Dermis blood vessel endothelial cell (primary cell): ENCODE data around the gene CPSF2. TPM values are rescaled to one million over a fixed set of nuclear protein-coding genes. Genes with fewer than 3 reads are reported as not detected.

ENCODE experiments used
- total RNA-seq: library from RNA; depleted of rRNA; stranded (reverse); fragments of >200 nt; gene quantifications from 2 replicates; pipeline ENCODE4 v1.2.3, GENCODE V29; 2014

CPSF2 gene
- total RNA-seq, 1 donor from 2014 or later = 47.8 TPM

Other genes starting within 250 kb of the CPSF2 start
- 0.51 and 0.98 TPM in 2 replicates for gene FBLN5, start 174.3 kb upstream of the CPSF2 start, total RNA-seq
- gene TRIP11, start 81.9 kb upstream of the CPSF2 start, total RNA-seq = 43.2 and 73.1 TPM in 2 replicates
- 83.6 and 104 TPM in 2 replicates for gene ATXN3, start 15.4 kb upstream of the CPSF2 start, total RNA-seq
- gene NDUFB1, start 263 bp upstream of the CPSF2 start, total RNA-seq = 102 and 208 TPM in 2 replicates
- gene SLC24A4, start 201.2 kb downstream of the CPSF2 start, total RNA-seq = under 0.01 and 0.14 TPM in 2 replicates